Neuronal stem cell (in vitro differentiated cells): ENCODE results near the gene PAQR7.
"Not testable (repeated sequence)": the region's sequence is repeated elsewhere in the genome, so short reads cannot be mapped to it uniquely, and the experiment has no call there.

ENCODE experiments used
- DNase-seq: peaks from one replicate; pipeline ENCODE4 v3.0.0-alpha.2; 2013; ENCODE audit warnings: low spot score
- H2AFZ ChIP-seq: one replicate; pipeline ENCODE4 v1.6.1; 2013; ENCODE audit warnings: mild to moderate bottlenecking, low read length, inconsistent platforms
- H2AK5ac ChIP-seq: 2 replicates; pipeline ENCODE4 v1.6.1; 2013; ENCODE audit warnings: low read depth, mild to moderate bottlenecking, inconsistent platforms, low read length, moderate library complexity, mixed read lengths
- H2BK120ac ChIP-seq: 2 replicates; pipeline ENCODE4 v1.6.1; 2013; ENCODE audit warnings: low read depth, mild to moderate bottlenecking, inconsistent platforms, low read length, moderate library complexity, mixed read lengths
- H2BK12ac ChIP-seq: one replicate; pipeline ENCODE4 v1.6.1; 2013; ENCODE audit warnings: low read length, inconsistent platforms
- H2BK15ac ChIP-seq: 2 replicates; pipeline ENCODE4 v1.6.1; 2013; ENCODE audit warnings: mild to moderate bottlenecking, low read length, inconsistent platforms, mixed read lengths
- H2BK5ac ChIP-seq: one replicate; pipeline ENCODE4 v1.6.1; 2013; ENCODE audit warnings: inconsistent platforms, mild to moderate bottlenecking, low read length, moderate library complexity
- H3K14ac ChIP-seq: one replicate; pipeline ENCODE4 v1.6.1; 2013; ENCODE audit warnings: low read length, inconsistent platforms
- H3K18ac ChIP-seq: 2 replicates; pipeline ENCODE4 v1.6.1; 2013; ENCODE audit warnings: low read length, inconsistent platforms
- H3K23ac ChIP-seq: 2 replicates; pipeline ENCODE4 v1.6.1; 2013; ENCODE audit warnings: low read depth, mild to moderate bottlenecking, mixed read lengths, low read length, inconsistent platforms; ENCODE audit not compliant: poor library complexity
- H3K27ac ChIP-seq: replicated peaks from 3 replicates; pipeline ENCODE4 v1.5.1; 2013; ENCODE audit warnings: low read length, inconsistent platforms
- H3K27me3 ChIP-seq, 3 experiments: 2 replicates each; pipeline ENCODE4 v1.6.1; 2013; ENCODE audit warnings: low read length in 3 of 3, mild to moderate bottlenecking in 2 of 3, inconsistent platforms in 1 of 3, low read depth in 1 of 3, mixed read lengths in 1 of 3, moderate library complexity in 1 of 3; ENCODE audit not compliant: control insufficient read depth in 3 of 3, insufficient read depth in 3 of 3
- H3K36me3 ChIP-seq, 2 donors: replicated peaks in 1 of 2; 2 replicates each; pipeline ENCODE4 v1.6.1; 2013; ENCODE audit warnings: low read length in 2 of 2; ENCODE audit not compliant: control insufficient read depth in 2 of 2, insufficient read depth in 2 of 2
- H3K4ac ChIP-seq: 2 replicates; pipeline ENCODE4 v1.6.1; 2013; ENCODE audit warnings: inconsistent platforms, mild to moderate bottlenecking, low read length, moderate library complexity
- H3K4me1 ChIP-seq, 2 donors: 1 replicate in 1 of 2; 2 replicates in 1 of 2; pipeline ENCODE4 v1.6.1; 2013; ENCODE audit warnings: low read length in 2 of 2, low read depth in 1 of 2; ENCODE audit not compliant: control insufficient read depth in 2 of 2, insufficient read depth in 1 of 2
- H3K4me2 ChIP-seq: one replicate; pipeline ENCODE4 v1.6.1; 2013; ENCODE audit warnings: mild to moderate bottlenecking, low read length, inconsistent platforms; ENCODE audit not compliant: insufficient read depth, poor library complexity, severe bottlenecking
- H3K4me3 ChIP-seq, 2 donors: 2 replicates each; pipeline ENCODE4 v1.5.1; 2013; ENCODE audit warnings: low read length in 2 of 2, mild to moderate bottlenecking in 2 of 2, inconsistent platforms in 1 of 2, moderate library complexity in 1 of 2
- H3K79me1 ChIP-seq: one replicate; pipeline ENCODE4 v1.6.1; 2013; ENCODE audit warnings: low read depth, mild to moderate bottlenecking, inconsistent platforms, low read length, moderate library complexity
- H3K9ac ChIP-seq: one replicate; pipeline ENCODE4 v1.6.1; 2013; ENCODE audit warnings: mild to moderate bottlenecking, low read depth, low read length, inconsistent platforms; ENCODE audit not compliant: poor library complexity
- H3K9me3 ChIP-seq, 2 donors: replicated peaks in 1 of 2; 2 replicates each; pipeline versions ENCODE3 to v1.6.1; 2013; ENCODE audit warnings: low read length in 2 of 2, mild to moderate bottlenecking in 2 of 2, inconsistent platforms in 1 of 2, low read depth in 1 of 2, mixed read lengths in 1 of 2, moderate library complexity in 1 of 2; ENCODE audit not compliant: control insufficient read depth in 2 of 2, insufficient read depth in 1 of 2
- H4K8ac ChIP-seq: one replicate; pipeline ENCODE4 v1.6.1; 2013; ENCODE audit warnings: low read depth, mild to moderate bottlenecking, inconsistent platforms, low read length, moderate library complexity
- H4K91ac ChIP-seq: one replicate; pipeline ENCODE4 v1.6.1; 2013; ENCODE audit warnings: low read length, low read depth, mild to moderate bottlenecking, inconsistent platforms; ENCODE audit not compliant: poor library complexity
- WGBS, 2 donors: extraction: QIAGEN DNeasy Blood & Tissue Kit; methylation state at CpG; one replicate each; pipeline ENCODE4 v1.1.7; 2013; ENCODE audit warnings: missing lambda C conversion rate in 2 of 2, mixed read lengths in 1 of 2; ENCODE audit not compliant: insufficient read length in 2 of 2, insufficient replicate concordance in 1 of 2; ENCODE audit errors: extremely low coverage in 2 of 2; 5-methylcytosine and 5-hydroxymethylcytosine counted together

Gene PAQR7

GRCh38 chr1:25839808-25840207, 35.7 kb downstream of the PAQR7 start:
- not testable (repeated sequence) for H2BK5ac ChIP-seq, H3K27ac ChIP-seq, H2BK120ac ChIP-seq, H4K91ac ChIP-seq, H3K4me3 ChIP-seq, H3K27me3 ChIP-seq, H2BK12ac ChIP-seq, H4K8ac ChIP-seq, H2AK5ac ChIP-seq, H3K4ac ChIP-seq, H3K79me1 ChIP-seq, H3K9me3 ChIP-seq, H3K18ac ChIP-seq, H3K4me2 ChIP-seq, H3K9ac ChIP-seq, H3K14ac ChIP-seq, DNase-seq, H3K4me1 ChIP-seq, H2BK15ac ChIP-seq, H2AFZ ChIP-seq, H3K23ac ChIP-seq
- WGBS, 2 donors = 100% methylated on average over 1 of the region's 4 CpGs; no CpG with 5 or more reads in 1 of the 2 donors
- peaks cover 3 to 24% of the 10 kb centered on the region in 2 donors for H3K36me3 ChIP-seq

GRCh38 chr1:25837262-25837875, 38.1 kb downstream of the PAQR7 start:
- no peak overlapping the region for H2AK5ac ChIP-seq
- H3K23ac ChIP-seq = no peak overlapping the region
- no peaks in the 10 kb centered on the region for H3K9me3 ChIP-seq
- peaks cover 11 to 47% of the 10 kb centered on the region in 2 donors for H3K36me3 ChIP-seq
- H2BK15ac ChIP-seq = no peak overlapping the region
- H3K27me3 ChIP-seq = no peaks in the 10 kb centered on the region
- no peak overlapping the region for H3K14ac ChIP-seq
- H2BK120ac ChIP-seq = no peak overlapping the region
- no peak overlapping the region for H3K4ac ChIP-seq
- H3K79me1 ChIP-seq = no peaks in the 10 kb centered on the region
- no peak overlapping the region for H4K8ac ChIP-seq
- no peak overlapping the region for H3K27ac ChIP-seq
- H2BK5ac ChIP-seq = no peak overlapping the region
- no peak overlapping the region for H3K4me3 ChIP-seq
- no peak for DNase-seq
- no CpG with 5 or more reads among the region's 1 CpG for WGBS, 2 donors
- no peak overlapping the region for H3K4me2 ChIP-seq
- H3K4me1 ChIP-seq = no peaks in the 10 kb centered on the region
- H4K91ac ChIP-seq = no peak overlapping the region
- no peak overlapping the region for H3K9ac ChIP-seq
- no peak overlapping the region for H3K18ac ChIP-seq
- no peak overlapping the region for H2AFZ ChIP-seq
- H2BK12ac ChIP-seq = no peak overlapping the region

- peaks cover 15 to 54% of the 10 kb centered on the region in 2 donors for H3K36me3 ChIP-seq
- DNase-seq = no peak
- no CpG with 5 or more reads among the region's 3 CpGs for WGBS, 2 donors
- no peak overlapping the region for H2AFZ ChIP-seq
- H4K91ac ChIP-seq = no peak overlapping the region
- H3K18ac ChIP-seq = no peak overlapping the region
- no peaks in the 10 kb centered on the region for H3K79me1 ChIP-seq
- no peak overlapping the region for H3K4ac ChIP-seq
- H4K8ac ChIP-seq = no peak overlapping the region
- H2BK120ac ChIP-seq = no peak overlapping the region
- H3K9ac ChIP-seq = no peak overlapping the region
- H3K4me1 ChIP-seq = no peaks in the 10 kb centered on the region
- H3K4me3 ChIP-seq = no peak overlapping the region
- H3K27me3 ChIP-seq = no peaks in the 10 kb centered on the region
- no peak overlapping the region for H2BK5ac ChIP-seq
- H2BK15ac ChIP-seq = no peak overlapping the region
- no peak overlapping the region for H2BK12ac ChIP-seq
- no peak overlapping the region for H2AK5ac ChIP-seq
- H3K9me3 ChIP-seq = no peaks in the 10 kb centered on the region
- no peak overlapping the region for H3K23ac ChIP-seq
- no peak overlapping the region for H3K14ac ChIP-seq
- H3K4me2 ChIP-seq = no peak overlapping the region
- H3K27ac ChIP-seq = no peak overlapping the region
These were observed 38.8 kb downstream of the PAQR7 start for GRCh38 chr1:25836695-25837094.

- no peak overlapping the region for H3K23ac ChIP-seq
- peaks cover 24 to 72% of the 10 kb centered on the region in 2 donors for H3K36me3 ChIP-seq
- no peak overlapping the region for H3K27ac ChIP-seq
- H3K9ac ChIP-seq = no peak overlapping the region
- H2BK120ac ChIP-seq = no peak overlapping the region
- H3K79me1 ChIP-seq = no peaks in the 10 kb centered on the region
- no peak overlapping the region for H3K14ac ChIP-seq
- no peak overlapping the region for H4K8ac ChIP-seq
- no peak overlapping the region for H2BK15ac ChIP-seq
- no peak overlapping the region for H3K4me3 ChIP-seq
- no peak overlapping the region for H2BK12ac ChIP-seq
- no peak overlapping the region for H2AFZ ChIP-seq
- no peaks in the 10 kb centered on the region for H3K27me3 ChIP-seq
- H2BK5ac ChIP-seq = no peak overlapping the region
- no CpG with 5 or more reads among the region's 3 CpGs for WGBS, 2 donors
- H2AK5ac ChIP-seq = no peak overlapping the region
- H3K4me2 ChIP-seq = no peak overlapping the region
- H4K91ac ChIP-seq = no peak overlapping the region
- H3K4me1 ChIP-seq = no peaks in the 10 kb centered on the region
- H3K9me3 ChIP-seq = no peaks in the 10 kb centered on the region
- DNase-seq = no peak
- no peak overlapping the region for H3K4ac ChIP-seq
- no peak overlapping the region for H3K18ac ChIP-seq
These were observed 40.6 kb downstream of the PAQR7 start for GRCh38 chr1:25834894-25835293.
